K562 (cell line): ENCODE data around the gene PTCRA. TPM values are rescaled to one million over a fixed set of nuclear protein-coding genes. Genes with fewer than 3 reads are reported as not detected.

ENCODE experiments used
- CBX8 ChIP-seq: fragments of 200-600 bp; sonication (generic); IDR thresholded peaks from 2 replicates; pipeline ENCODE4 v1.6.1; 2012; ENCODE audit warnings: borderline replicate concordance, mixed run types, low read depth, mild to moderate bottlenecking, moderate library complexity, mixed read lengths, low read length, control low read depth, inconsistent platforms; ENCODE audit not compliant: poor library complexity, severe bottlenecking; ENCODE audit errors: extremely low read depth
- CSDE1 ChIP-seq, 2 experiments: fragments of 450-650 bp; IDR thresholded peaks; 2 replicates each; pipeline ENCODE4 v1.6.1; 2016; ENCODE audit warnings: mild to moderate bottlenecking in 1 of 2
- E2F3 ChIP-seq: fragments of 250-450 bp; sonication (Bioruptor Pico); IDR thresholded peaks from 2 replicates; pipeline ENCODE4 v1.4.0; 2020; ENCODE audit warnings: mild to moderate bottlenecking
- HDAC2 ChIP-seq: fragments of 450-650 bp; IDR thresholded peaks from 2 replicates; pipeline ENCODE4 v1.6.1; 2016; ENCODE audit warnings: mild to moderate bottlenecking
- HNRNPLL ChIP-seq: fragments of 200-400 bp; formaldehyde crosslinking; IDR thresholded peaks from 2 replicates; pipeline ENCODE4 v1.6.1; 2017; ENCODE audit warnings: low read length, low read depth, mild to moderate bottlenecking; ENCODE audit not compliant: poor library complexity, severe bottlenecking
- IRF1 ChIP-seq: sonication (generic); formaldehyde crosslinking; IDR thresholded peaks from 2 replicates; pipeline ENCODE4 v1.8.0; 2022; ENCODE audit warnings: missing genetic modification reagents, mild to moderate bottlenecking, borderline replicate concordance
- JUND ChIP-seq, 2 experiments: IDR thresholded peaks; 2 replicates in 1 of 2; 3 replicates in 1 of 2; pipeline ENCODE4 v1.6.1; 2011; ENCODE audit warnings: borderline replicate concordance in 2 of 2, low read depth in 2 of 2, low read length in 2 of 2, improper control_type of control experiment in 1 of 2, missing biosample characterization in 1 of 2, missing genetic modification characterization in 1 of 2, missing genetic modification reagents in 1 of 2
- MLX ChIP-seq, 2 experiments: fragments of 450-650 bp in 1 of 2; sonication (generic) in 1 of 2; formaldehyde crosslinking; conservative IDR thresholded peaks; 2 replicates each; pipeline versions ENCODE4 v1.4.0 to v1.8.1; 2020 to 2022; ENCODE audit warnings: mild to moderate bottlenecking in 1 of 2, missing genetic modification reagents in 1 of 2
- PML ChIP-seq: IDR thresholded peaks from 2 replicates; pipeline ENCODE4 v1.6.1; 2012; ENCODE audit warnings: low read length, inconsistent platforms
- SIN3A ChIP-seq, 2 experiments: fragments of 150-350 bp in 1 of 2; IDR thresholded peaks; 2 replicates each; pipeline ENCODE4 v1.6.1; 2011 to 2016; ENCODE audit warnings: borderline replicate concordance in 2 of 2, low read depth in 2 of 2, low read length in 2 of 2, mild to moderate bottlenecking in 2 of 2, moderate library complexity in 2 of 2; ENCODE audit not compliant: control insufficient read depth in 1 of 2
- THAP12 ChIP-seq: fragments of 250-450 bp; sonication (Bioruptor Pico); IDR thresholded peaks from 2 replicates; pipeline ENCODE4 v1.9.0; 2021; ENCODE audit warnings: mild to moderate bottlenecking, inconsistent platforms
- ZBTB1 ChIP-seq: sonication (generic); formaldehyde crosslinking; IDR thresholded peaks from 2 replicates; pipeline ENCODE4 v1.8.1; 2023; ENCODE audit warnings: missing genetic modification reagents, low read depth, mild to moderate bottlenecking, borderline replicate concordance
- ZBTB9 ChIP-seq: fragments of 450-650 bp; formaldehyde crosslinking; IDR thresholded peaks from 2 replicates; pipeline ENCODE4 v1.4.0; 2020; ENCODE audit warnings: mild to moderate bottlenecking, moderate library complexity
- ZMIZ1 ChIP-seq, 2 experiments: fragments of 150-350 bp in 1 of 2; IDR thresholded peaks; 2 replicates each; pipeline ENCODE4 v1.6.1; 2012 to 2016; ENCODE audit warnings: low read depth in 2 of 2, low read length in 2 of 2, mild to moderate bottlenecking in 1 of 2, moderate library complexity in 1 of 2
- ZNF143 ChIP-seq: sonication (generic); formaldehyde crosslinking; IDR thresholded peaks from 2 replicates; pipeline ENCODE4 v1.9.0; 2022; ENCODE audit warnings: mild to moderate bottlenecking, missing genetic modification reagents
- polyA plus RNA-seq, 8 experiments: library from polyadenylated mRNA; depleted of rRNA in 4 of 8; stranded (reverse) in 5 of 8; unstranded in 3 of 8; fragments of >200 nt; fragmentation: Nextera tagmentation in 2 of 8; fragmentation: Illumina TruSeq in 1 of 8; extraction: Ambion mirVana in 2 of 8; extraction: Trizol in 1 of 8; gene quantifications; 2 replicates each; pipeline versions ENCODE4 v1.2.1 to v1.2.3, GENCODE V29; 2011 to 2014; ENCODE audit warnings: inconsistent platforms in 1 of 8, missing spikeins in 1 of 8
- total RNA-seq, 7 experiments: library from RNA; depleted of rRNA in 6 of 7; stranded (reverse); fragments of >200 nt in 6 of 7; fragmentation: Illumina TruSeq in 2 of 7; extraction: Trizol in 2 of 7; gene quantifications; 2 replicates each; pipeline versions ENCODE4 v1.2.1 to v1.2.3, GENCODE V29; 2011 to 2021; ENCODE audit warnings: low replicate concordance in 1 of 7

PTCRA gene
- total and polyA plus RNA-seq, 9 of the 15 experiments (the other 6 are each of a cell fraction or from before 2014, with no cell fraction given), result 0.21 TPM; not detected in 8

- TF ChIP-seq THAP12 (CRISPR knock-in tag) (peak; percentile 60; the same call in 1 of the 2 replicates), ZNF143 (no peak), IRF1 (CRISPR knock-in tag) (no peak), ZMIZ1 (IDR thresholded peaks at IDR 0.05; ENCODE audit: low read depth in 2 of 2, low read length in 2 of 2) (no peak), ZBTB1 (CRISPR knock-in tag) (no peak; the same call in 1 of the 2 replicates), PML (0 out of 2 replicates have a peak, but pooled peaks have one; percentile 24), E2F3 (CRISPR knock-in tag) (peak; percentile 79), JUND (IDR thresholded peaks at IDR 0.05; ENCODE audit: borderline replicate concordance, low read depth, low read length) (no peak), JUND (tag; IDR thresholded peaks at IDR 0.05; ENCODE audit: borderline replicate concordance, low read depth, low read length) (peak; percentile 3; the same call in 1 of the 3 replicates), HDAC2 (peak; percentile 87), MLX (CRISPR knock-in tag; conservative IDR thresholded peaks at IDR 0.05) (no peak; a peak in 1 of 4 replicates), CSDE1 (IDR thresholded peaks at IDR 0.05) (no peak), SIN3A (IDR thresholded peaks at IDR 0.05; ENCODE audit: borderline replicate concordance in 2 of 2, control insufficient read depth in 1 of 2, low read depth in 2 of 2, low read length in 2 of 2) (peak; percentile 91 to 92), ZBTB9 (CRISPR knock-in tag) (no peak), HNRNPLL (peak; percentile 95), CBX8 (no peak)
Observed at GRCh38 chr6:42928986-42929820, 13.3 kb downstream of the PTCRA start, which contains the start of gene CNPY3 (continued).
